ENCODE results near the gene CACNA2D3. TPM values are rescaled to one million over a fixed set of nuclear protein-coding genes. Genes with fewer than 3 reads are reported as not detected.

Gene CACNA2D3
- total RNA-seq, 2 experiments from 2014 or later, result not detected

GRCh38 chr3:54547051-54547450 is 424.7 kb downstream of the CACNA2D3 start:
- POLR2A ChIA-PET, result no interaction called here
- CTCF ChIA-PET, result no interaction called here

GRCh38 chr3:54547846-54548245 is 425.5 kb downstream of the CACNA2D3 start:
- ChIA-PET POLR2A (no interaction called here), CTCF (no interaction called here)

- POLR2A ChIA-PET, result no interaction called here
- CTCF ChIA-PET, result no interaction called here
These were observed 427.4 kb downstream of the CACNA2D3 start for GRCh38 chr3:54549607-54550220.

DNA sequence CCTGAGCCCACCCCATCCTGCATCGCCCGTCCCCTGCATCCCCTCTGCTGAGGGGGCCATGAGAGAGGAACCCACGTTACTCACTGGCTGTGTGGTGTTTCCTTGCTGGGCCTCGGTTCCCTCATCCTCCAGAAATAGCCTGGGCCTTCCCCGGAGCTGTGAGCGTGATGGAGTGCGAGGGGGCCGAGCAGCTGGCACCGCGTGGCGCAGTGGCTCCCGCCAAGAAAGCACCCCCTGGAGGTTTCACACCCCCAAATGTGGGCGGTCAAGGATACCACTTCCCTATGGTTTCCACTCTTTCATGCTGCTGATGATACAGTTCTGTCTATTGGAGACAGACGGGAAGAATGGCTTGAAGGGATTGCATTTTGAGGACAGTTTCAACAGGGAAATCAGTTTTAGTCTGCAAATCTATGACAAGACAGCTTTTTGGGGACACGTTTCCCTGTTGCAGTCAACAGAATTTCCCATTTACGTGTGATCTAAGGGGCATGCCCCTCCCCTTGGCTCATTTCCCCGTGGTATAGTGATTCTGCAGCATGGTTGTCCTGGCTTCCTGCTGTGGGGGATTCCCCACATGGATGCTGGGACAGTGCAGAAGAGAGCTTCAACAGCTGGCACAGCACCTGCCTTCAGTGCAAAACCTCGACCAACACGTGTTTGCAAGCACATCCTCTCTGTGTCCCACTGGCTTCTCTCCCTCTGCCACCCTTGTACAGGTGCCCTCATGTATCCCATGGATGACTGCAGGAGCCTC is 428.0 kb downstream of the CACNA2D3 start:
- CTCF ChIA-PET, result no interaction called here

DNA sequence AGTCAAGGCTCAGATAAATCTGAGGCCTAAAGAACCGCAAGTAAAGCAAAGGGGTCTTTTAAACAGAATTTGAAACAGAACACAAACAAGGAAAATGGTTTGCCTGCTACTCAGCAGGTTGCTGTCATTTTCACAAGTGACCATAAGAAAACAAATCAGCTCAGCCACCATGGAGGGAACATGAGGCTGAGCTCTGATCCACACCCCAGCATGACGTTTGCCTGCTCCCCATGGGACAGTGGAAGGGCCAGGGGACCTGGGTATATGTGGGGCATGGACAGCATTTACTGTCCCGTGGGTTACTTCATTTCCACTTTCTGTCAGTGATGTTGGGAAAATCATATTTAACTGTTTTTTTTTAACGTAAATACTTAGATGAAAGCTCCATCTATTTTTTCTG is 434.3 kb downstream of the CACNA2D3 start:
- POLR2A ChIA-PET, result no interaction called here
- CTCF ChIA-PET, result no interaction called here

More for the DNA sequence above, 428.0 kb downstream of the CACNA2D3 start:
- POLR2A ChIA-PET, result no interaction called here

GRCh38 chr3:54557538-54558428 is 435.4 kb downstream of the CACNA2D3 start:
- POLR2A ChIA-PET, result no interaction called here
- CTCF ChIA-PET, result no interaction called here

GRCh38 chr3:54563501-54564200 is 441.3 kb downstream of the CACNA2D3 start:
- POLR2A ChIA-PET, result no interaction called here
- CTCF ChIA-PET, result no interaction called here

DNA sequence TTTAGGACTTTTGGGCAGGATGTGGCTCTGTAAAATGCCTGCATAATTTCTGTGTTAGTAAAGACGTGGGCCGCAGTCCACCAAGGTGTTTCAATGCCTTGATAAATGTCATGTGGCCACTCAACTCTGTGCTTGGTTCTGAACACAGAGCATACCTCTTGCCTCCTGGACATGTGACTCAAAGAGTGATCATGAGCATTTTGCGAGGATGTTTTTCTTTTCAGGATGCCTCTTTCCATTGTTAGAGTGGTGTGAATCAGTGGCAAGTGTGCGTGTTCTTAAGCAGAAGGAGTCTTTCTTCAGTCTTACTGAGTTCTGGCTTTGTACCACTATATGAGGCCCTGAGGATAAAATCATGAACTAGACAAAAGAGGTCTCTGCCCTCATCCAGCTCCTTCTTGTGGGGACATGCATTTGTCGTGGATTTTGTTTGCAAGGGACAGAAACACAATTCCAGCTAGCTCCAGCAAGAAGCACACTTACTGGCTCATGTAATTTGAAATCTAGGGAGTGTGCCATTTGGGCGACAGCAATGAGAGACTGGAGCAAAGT is 442.1 kb downstream of the CACNA2D3 start:
- CTCF ChIA-PET, result no interaction called here

DNA sequence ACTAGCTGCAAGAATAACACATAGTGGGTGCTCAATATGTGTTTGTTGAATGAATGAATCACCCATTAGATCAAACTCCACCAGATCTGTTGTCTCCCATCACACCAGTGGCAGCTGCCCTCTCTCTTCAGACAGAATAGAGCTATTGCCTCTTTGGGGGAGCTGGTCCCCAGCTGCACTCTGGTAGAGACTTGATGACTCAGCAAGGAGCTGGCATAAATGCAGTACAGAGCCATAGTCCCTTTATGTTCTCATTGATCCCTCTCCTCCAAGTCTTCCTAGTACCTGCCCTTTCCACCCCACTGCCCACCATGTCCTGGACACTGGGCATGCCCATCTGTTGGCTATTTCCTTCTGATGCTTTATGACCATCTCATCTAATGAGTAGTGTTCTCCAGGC is 443.6 kb downstream of the CACNA2D3 start:
- ChIA-PET CTCF (no interaction called here), POLR2A (no interaction called here)

More for the DNA sequence above, 442.1 kb downstream of the CACNA2D3 start:
- POLR2A ChIA-PET, result no interaction called here

GRCh38 chr3:54567949-54568348 is 445.6 kb downstream of the CACNA2D3 start:
- CTCF ChIA-PET, result no interaction called here

GRCh38 chr3:54570008-54570407 is 447.7 kb downstream of the CACNA2D3 start:
- CTCF ChIA-PET, result no interaction called here

More at GRCh38 chr3:54567949-54568348, 445.6 kb downstream of the CACNA2D3 start:
- POLR2A ChIA-PET, result no interaction called here

DNA sequence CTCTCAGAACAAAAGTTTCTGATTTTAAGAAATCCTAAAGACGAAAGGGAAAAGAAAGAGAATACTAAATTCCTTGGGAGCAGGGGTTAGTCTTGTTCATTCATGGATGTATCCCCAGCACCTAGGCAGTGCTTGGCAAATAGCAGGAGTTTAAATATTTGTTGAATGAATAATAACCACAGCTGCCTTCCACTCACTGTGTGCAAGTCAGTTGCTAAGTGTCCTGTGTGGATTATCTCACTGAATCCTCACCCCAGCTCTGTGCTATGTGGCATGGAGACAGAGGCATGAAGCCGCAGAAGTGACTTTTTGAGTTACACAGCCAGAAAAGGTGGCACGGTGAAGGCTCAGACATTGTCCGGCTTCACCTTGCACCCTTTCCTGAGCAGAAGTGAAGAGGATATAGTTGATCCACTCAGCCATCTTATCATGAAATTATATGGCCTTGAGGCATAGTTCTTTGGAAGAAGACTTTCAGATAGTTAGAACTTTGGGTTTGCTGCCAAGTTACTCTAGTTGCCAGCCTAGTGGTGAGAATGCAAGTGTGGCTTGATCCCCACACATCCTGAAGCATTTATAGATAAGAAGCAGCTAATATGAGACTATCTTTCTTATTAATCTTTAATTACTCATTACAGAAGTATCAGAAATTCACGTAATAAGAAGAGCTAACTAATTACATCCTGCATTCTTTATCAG is 450.0 kb downstream of the CACNA2D3 start:
- POLR2A ChIA-PET, result no interaction called here

More at GRCh38 chr3:54570008-54570407, 447.7 kb downstream of the CACNA2D3 start:
- POLR2A ChIA-PET, result no interaction called here

DNA sequence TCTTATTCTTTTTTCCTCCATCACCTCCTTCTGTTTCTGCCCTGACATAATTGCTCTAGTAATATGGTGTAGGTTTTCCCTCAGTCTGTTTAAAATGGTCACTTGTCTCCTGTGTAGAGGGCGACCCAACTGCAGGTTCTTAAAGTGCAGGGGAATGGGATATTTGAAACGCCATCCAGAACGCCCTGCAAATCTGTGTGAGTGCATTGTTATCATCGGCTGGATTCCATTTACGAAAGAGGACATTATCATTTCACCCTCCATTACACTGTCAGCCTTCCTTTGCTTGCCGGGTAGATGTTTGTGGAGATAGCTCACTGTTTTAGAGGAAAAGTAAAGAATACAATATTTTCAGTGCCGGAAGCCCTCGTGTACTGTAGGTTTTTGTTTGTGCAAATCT is 451.5 kb downstream of the CACNA2D3 start:
- CTCF ChIA-PET, result no interaction called here
- POLR2A ChIA-PET, result no interaction called here

More for the DNA sequence above, 450.0 kb downstream of the CACNA2D3 start:
- CTCF ChIA-PET, result no interaction called here

GRCh38 chr3:54574906-54575617 is 452.7 kb downstream of the CACNA2D3 start:
- ChIA-PET POLR2A (no interaction called here), CTCF (no interaction called here)

DNA sequence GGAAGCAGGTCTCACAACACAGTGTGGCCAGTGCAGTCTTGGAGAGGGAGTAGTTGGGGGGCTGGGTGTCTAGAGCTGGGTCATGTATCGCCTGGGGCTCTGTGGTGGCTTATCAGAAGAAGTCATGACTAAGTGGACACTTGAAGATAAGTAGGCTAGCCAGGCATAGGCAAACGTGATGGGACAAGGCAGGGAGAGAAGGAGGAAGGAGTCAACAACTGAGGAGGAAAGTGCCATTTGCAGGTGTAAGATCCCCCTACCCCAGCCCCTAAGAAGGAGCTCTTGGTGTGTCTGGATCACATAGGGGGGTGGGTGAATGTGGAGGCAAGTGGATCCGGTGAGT is 453.2 kb downstream of the CACNA2D3 start:
- ChIA-PET CTCF (no interaction called here), POLR2A (no interaction called here)

DNA sequence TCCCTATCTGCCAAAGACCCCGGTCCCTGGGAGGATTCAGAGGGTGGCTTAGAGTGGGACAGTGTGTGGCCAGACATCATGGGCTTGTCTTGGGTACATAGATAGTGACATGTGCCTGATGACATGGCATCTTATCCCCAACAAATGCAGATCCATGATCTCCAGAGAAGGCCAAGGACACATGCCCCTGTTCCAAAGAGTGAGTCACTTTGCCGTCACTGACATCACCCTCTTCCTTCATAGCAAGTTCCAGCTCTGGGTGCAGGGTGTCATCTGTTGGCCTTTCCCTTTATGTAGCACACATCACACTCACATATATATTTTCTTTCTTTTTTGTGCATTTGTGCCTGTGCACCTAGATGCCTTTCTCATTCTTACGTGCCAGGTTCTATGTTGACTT is 455.0 kb downstream of the CACNA2D3 start:
- ChIA-PET POLR2A (no interaction called here), CTCF (no interaction called here)

- ChIA-PET POLR2A (no interaction called here), CTCF (no interaction called here)
These were observed 456.1 kb downstream of the CACNA2D3 start for GRCh38 chr3:54578417-54578816.

GRCh38 chr3:54580453-54580852 is 458.1 kb downstream of the CACNA2D3 start:
- CTCF ChIA-PET, result no interaction called here

GRCh38 chr3:54582424-54582823 is 460.1 kb downstream of the CACNA2D3 start:
- POLR2A ChIA-PET, result no interaction called here
- CTCF ChIA-PET, result no interaction called here

More at GRCh38 chr3:54580453-54580852, 458.1 kb downstream of the CACNA2D3 start:
- POLR2A ChIA-PET, result no interaction called here

All from activated CD8-positive, alpha-beta memory T cell treated with anti-CD3 and anti-CD28 coated beads for 36 hours (primary cell).